Upper lobe of left lung (tissue), 4 donors: ENCODE measurements around the gene NUP214.

Source experiments
- EP300 ChIP-seq, 4 donors: sonication (generic); formaldehyde crosslinking; IDR thresholded peaks; one replicate each; pipeline ENCODE4 v1.5.1; 2017; ENCODE audit warnings: antibody characterized with exemption in 4 of 4, control low read depth in 2 of 4
- POLR2A ChIP-seq, 4 donors: fragments of 450-650 bp; IDR thresholded peaks; one replicate each; pipeline ENCODE4 v1.5.1; 2016 to 2017; ENCODE audit warnings: antibody characterized with exemption in 4 of 4, mild to moderate bottlenecking in 2 of 4
- POLR2AphosphoS5 ChIP-seq, 2 donors: sonication (generic); formaldehyde crosslinking; IDR thresholded peaks; one replicate each; pipeline ENCODE4 v1.5.1; 2017; ENCODE audit warnings: antibody characterized with exemption in 2 of 2
- TF ChIP-seq, protein P1 (sequence below), 6 experiments: fragments of 450-650 bp in 4 of 6; fragments of 200-600 bp in 2 of 6; sonication (generic) in 2 of 6; IDR thresholded peaks; one replicate each; pipeline ENCODE4 v1.5.1; 2016 to 2019; ENCODE audit warnings: antibody characterized with exemption in 6 of 6

DNA sequence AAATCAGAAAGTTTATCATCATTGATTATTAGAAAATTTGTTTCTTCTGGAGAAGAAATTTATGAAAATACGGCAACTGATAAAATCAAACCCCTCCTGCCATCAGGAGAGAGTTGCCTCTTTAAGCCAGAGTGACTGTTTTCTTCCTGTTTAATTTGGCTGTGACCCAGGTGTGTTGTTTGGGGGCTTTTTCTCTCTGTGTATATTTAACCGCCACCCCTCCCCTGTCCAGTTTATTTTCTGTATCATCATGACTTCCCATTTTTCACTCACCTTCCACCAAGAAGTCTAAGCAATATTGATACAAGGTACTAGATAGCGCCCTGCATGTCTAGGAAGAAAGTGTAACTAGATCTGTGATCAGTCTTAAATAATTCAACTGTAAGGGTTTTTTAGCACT lies 100.8 kb downstream of the NUP214 start:
- TF ChIP-seq, protein P1, sequence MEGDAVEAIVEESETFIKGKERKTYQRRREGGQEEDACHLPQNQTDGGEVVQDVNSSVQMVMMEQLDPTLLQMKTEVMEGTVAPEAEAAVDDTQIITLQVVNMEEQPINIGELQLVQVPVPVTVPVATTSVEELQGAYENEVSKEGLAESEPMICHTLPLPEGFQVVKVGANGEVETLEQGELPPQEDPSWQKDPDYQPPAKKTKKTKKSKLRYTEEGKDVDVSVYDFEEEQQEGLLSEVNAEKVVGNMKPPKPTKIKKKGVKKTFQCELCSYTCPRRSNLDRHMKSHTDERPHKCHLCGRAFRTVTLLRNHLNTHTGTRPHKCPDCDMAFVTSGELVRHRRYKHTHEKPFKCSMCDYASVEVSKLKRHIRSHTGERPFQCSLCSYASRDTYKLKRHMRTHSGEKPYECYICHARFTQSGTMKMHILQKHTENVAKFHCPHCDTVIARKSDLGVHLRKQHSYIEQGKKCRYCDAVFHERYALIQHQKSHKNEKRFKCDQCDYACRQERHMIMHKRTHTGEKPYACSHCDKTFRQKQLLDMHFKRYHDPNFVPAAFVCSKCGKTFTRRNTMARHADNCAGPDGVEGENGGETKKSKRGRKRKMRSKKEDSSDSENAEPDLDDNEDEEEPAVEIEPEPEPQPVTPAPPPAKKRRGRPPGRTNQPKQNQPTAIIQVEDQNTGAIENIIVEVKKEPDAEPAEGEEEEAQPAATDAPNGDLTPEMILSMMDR (IDR thresholded peaks at IDR 0.05) = no peak
- TF ChIP-seq POLR2AphosphoS5 (IDR thresholded peaks at IDR 0.05) (no peak), EP300 (IDR thresholded peaks at IDR 0.05) (no peak), POLR2A (IDR thresholded peaks at IDR 0.05) (no peak)
